Hepatocyte (in vitro differentiated cells): ENCODE measurements around the gene ST6GALNAC5.

ENCODE experiments used
- EZH2 ChIP-seq: fragments of 200-600 bp; sonication (generic); IDR thresholded peaks from 2 replicates; pipeline ENCODE4 v1.6.1; 2016; ENCODE audit warnings: antibody characterized with exemption, mild to moderate bottlenecking, borderline replicate concordance
- EZH2phosphoT487 ChIP-seq: fragments of 200-600 bp; sonication (generic); IDR thresholded peaks from one replicate; pipeline ENCODE4 v1.6.1; 2018; ENCODE audit warnings: antibody characterized with exemption, mild to moderate bottlenecking, low read depth, moderate library complexity; ENCODE audit not compliant: unreplicated experiment, severe bottlenecking
- TF ChIP-seq, protein P1 (sequence below): fragments of 200-600 bp; sonication (generic); IDR thresholded peaks from 2 replicates; pipeline ENCODE4 v1.5.1; 2016; ENCODE audit warnings: antibody characterized with exemption, mild to moderate bottlenecking; ENCODE audit not compliant: poor library complexity

GRCh38 chr1:76958828-76959227, 91.5 kb downstream of the ST6GALNAC5 start:
- TF ChIP-seq, protein P1, sequence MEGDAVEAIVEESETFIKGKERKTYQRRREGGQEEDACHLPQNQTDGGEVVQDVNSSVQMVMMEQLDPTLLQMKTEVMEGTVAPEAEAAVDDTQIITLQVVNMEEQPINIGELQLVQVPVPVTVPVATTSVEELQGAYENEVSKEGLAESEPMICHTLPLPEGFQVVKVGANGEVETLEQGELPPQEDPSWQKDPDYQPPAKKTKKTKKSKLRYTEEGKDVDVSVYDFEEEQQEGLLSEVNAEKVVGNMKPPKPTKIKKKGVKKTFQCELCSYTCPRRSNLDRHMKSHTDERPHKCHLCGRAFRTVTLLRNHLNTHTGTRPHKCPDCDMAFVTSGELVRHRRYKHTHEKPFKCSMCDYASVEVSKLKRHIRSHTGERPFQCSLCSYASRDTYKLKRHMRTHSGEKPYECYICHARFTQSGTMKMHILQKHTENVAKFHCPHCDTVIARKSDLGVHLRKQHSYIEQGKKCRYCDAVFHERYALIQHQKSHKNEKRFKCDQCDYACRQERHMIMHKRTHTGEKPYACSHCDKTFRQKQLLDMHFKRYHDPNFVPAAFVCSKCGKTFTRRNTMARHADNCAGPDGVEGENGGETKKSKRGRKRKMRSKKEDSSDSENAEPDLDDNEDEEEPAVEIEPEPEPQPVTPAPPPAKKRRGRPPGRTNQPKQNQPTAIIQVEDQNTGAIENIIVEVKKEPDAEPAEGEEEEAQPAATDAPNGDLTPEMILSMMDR = no peak
- TF ChIP-seq EZH2 = no peak
- TF ChIP-seq EZH2phosphoT487 = no peak
